GM23248 (cell line): Measurements from ENCODE around the gene BECN2. TPM values are rescaled to one million over a fixed set of nuclear protein-coding genes. Genes with fewer than 3 reads are reported as not detected.
A peak's percentile ranks its signal among the peaks of the same experiment; 100 is the strongest.

Experiments used
- DNase-seq: peaks from one replicate; pipeline ENCODE4 v3.0.0-alpha.2; 2015
- H2AFZ ChIP-seq: fragments of 200-600 bp; sonication (generic); 2 replicates; pipeline ENCODE4 v1.6.1; 2016; ENCODE audit warnings: antibody characterized with exemption
- H3F3A ChIP-seq: fragments of 200-600 bp; sonication (generic); 2 replicates; pipeline ENCODE4 v1.6.1; 2016; ENCODE audit warnings: mild to moderate bottlenecking, antibody characterized with exemption, mixed run types; ENCODE audit not compliant: insufficient read depth
- H3K27ac ChIP-seq: fragments of 200-600 bp; sonication (generic); 2 replicates; pipeline ENCODE4 v1.5.1; 2016; ENCODE audit warnings: mild to moderate bottlenecking
- H3K27me3 ChIP-seq: fragments of 200-600 bp; sonication (generic); replicated peaks from 2 replicates; pipeline ENCODE4 v1.6.1; 2016; ENCODE audit warnings: mild to moderate bottlenecking; ENCODE audit not compliant: insufficient read depth
- H3K36me3 ChIP-seq: fragments of 200-600 bp; sonication (generic); 2 replicates; pipeline ENCODE4 v1.6.1; 2016; ENCODE audit warnings: low read depth, mild to moderate bottlenecking
- H3K4me1 ChIP-seq: fragments of 200-600 bp; sonication (generic); 2 replicates; pipeline ENCODE4 v1.6.1; 2016; ENCODE audit warnings: mild to moderate bottlenecking; ENCODE audit not compliant: insufficient read depth
- H3K4me2 ChIP-seq: fragments of 200-600 bp; sonication (generic); one replicate; pipeline ENCODE4 v1.6.1; 2016; ENCODE audit warnings: mild to moderate bottlenecking; ENCODE audit not compliant: unreplicated experiment
- H3K4me3 ChIP-seq: fragments of 200-600 bp; sonication (generic); 2 replicates; pipeline ENCODE4 v1.5.1; 2016; ENCODE audit warnings: mild to moderate bottlenecking
- H3K79me2 ChIP-seq: fragments of 200-600 bp; sonication (generic); 2 replicates; pipeline ENCODE4 v1.6.1; 2016; ENCODE audit warnings: mild to moderate bottlenecking; ENCODE audit not compliant: insufficient read depth
- H3K9ac ChIP-seq: fragments of 200-600 bp; sonication (generic); 2 replicates; pipeline ENCODE4 v1.6.1; 2016; ENCODE audit warnings: mild to moderate bottlenecking
- H3K9me2 ChIP-seq: fragments of 200-600 bp; sonication (generic); 2 replicates; pipeline ENCODE4 v1.6.1; 2016; ENCODE audit warnings: mixed run types, mild to moderate bottlenecking, moderate library complexity; ENCODE audit not compliant: insufficient read depth
- H3K9me3 ChIP-seq: fragments of 200-600 bp; sonication (generic); one replicate; pipeline ENCODE4 v1.6.1; 2017; ENCODE audit warnings: low read depth
- H4K20me1 ChIP-seq: fragments of 200-600 bp; sonication (generic); 2 replicates; pipeline ENCODE4 v1.6.0; 2016; ENCODE audit not compliant: insufficient read depth
- EZH2 ChIP-seq: fragments of 200-600 bp; sonication (generic); IDR thresholded peaks from 2 replicates; pipeline ENCODE4 v1.6.1; 2018; ENCODE audit warnings: antibody characterized with exemption, mild to moderate bottlenecking; ENCODE audit not compliant: insufficient read depth, poor library complexity, severe bottlenecking
- EZH2phosphoT487 ChIP-seq: fragments of 200-600 bp; sonication (generic); IDR thresholded peaks from 2 replicates; pipeline ENCODE4 v1.6.1; 2018; ENCODE audit warnings: antibody characterized with exemption, moderate library complexity, mild to moderate bottlenecking, low read depth; ENCODE audit not compliant: insufficient read depth
- WGBS, 2 experiments: methylation state at CpG; one replicate each; pipeline ENCODE4 v1.1.6; 2015 to 2017; ENCODE audit warnings: low lambda C conversion rate in 2 of 2, low coverage in 1 of 2; ENCODE audit errors: missing lambda C conversion rate in 2 of 2; 5-methylcytosine and 5-hydroxymethylcytosine counted together
- in situ Hi-C: fragments of 300-500 bp; cut with MboI; formaldehyde crosslinking; loops from 2 replicates; pipeline ENCODE4 v1.15.0; 2020
- polyA plus RNA-seq: library from polyadenylated mRNA; unstranded; fragments of >200 nt; fragmentation: Nextera tagmentation; extraction: Ambion mirVana; gene quantifications from 2 replicates; pipeline ENCODE4 v1.2.1, GENCODE V29; 2016
- total RNA-seq: library from RNA; depleted of rRNA; stranded (reverse); fragments of >200 nt; shearing (Covaris generic); gene quantifications from 2 replicates; pipeline ENCODE4 v1.2.3, GENCODE V29; 2014; rRNA removed

Gene BECN2
- total and polyA plus RNA-seq, 2 experiments from 2014 or later, result not detected

GRCh38 chr1:242004751-242005495 lies 47.4 kb downstream of the BECN2 start:
- Histone ChIP-seq H3K9me2 (no peaks in the 10 kb centered on the region), H3K4me2 (no peak overlapping the region), H3K4me3 (no peak overlapping the region), H3F3A (peaks cover 11% of the 10 kb centered on the region; the same call in 1 of the 2 replicates), H3K9me3 (no peaks in the 10 kb centered on the region), H3K9ac (no peak overlapping the region), H2AFZ (no peak overlapping the region), H3K36me3 (no peaks in the 10 kb centered on the region), H3K27me3 (no peaks in the 10 kb centered on the region), H3K4me1 (peaks cover 26% of the 10 kb centered on the region), H4K20me1 (no peaks in the 10 kb centered on the region), H3K79me2 (no peaks in the 10 kb centered on the region), H3K27ac (no peak overlapping the region)
- 78 to 85% methylated on average over 5 of the region's 5 CpGs for WGBS, 2 experiments
- DNase-seq, result no peak
- in situ Hi-C loops, result loop anchor here (25.0 kb wide), 1 partner anchor 1307 kb away; no protein-coding TSS in a partner anchor
- no peak for TF ChIP-seq EZH2phosphoT487
- no peak for TF ChIP-seq EZH2

GRCh38 chr1:242005866-242006535 lies 48.4 kb downstream of the BECN2 start:
- no peaks in the 10 kb centered on the region for H3K9me2 ChIP-seq
- H3K9me3 ChIP-seq, result no peaks in the 10 kb centered on the region
- no peaks in the 10 kb centered on the region for H3K36me3 ChIP-seq
- in situ Hi-C loops, result loop anchor here (25.0 kb wide), 1 partner anchor 1306 kb away; no protein-coding TSS in a partner anchor
- H3K27me3 ChIP-seq, result no peaks in the 10 kb centered on the region
- no peak overlapping the region for H3K27ac ChIP-seq
- no peak overlapping the region for H3K9ac ChIP-seq
- H3F3A ChIP-seq, result peaks cover 11% of the 10 kb centered on the region; the same call in 1 of the 2 replicates
- no peak overlapping the region for H3K4me3 ChIP-seq
- no peaks in the 10 kb centered on the region for H4K20me1 ChIP-seq
- peaks cover 26% of the 10 kb centered on the region for H3K4me1 ChIP-seq
- peak; percentile 64 for DNase-seq
- no peak overlapping the region for H2AFZ ChIP-seq
- no peaks in the 10 kb centered on the region for H3K79me2 ChIP-seq
- 70 to 71% methylated on average over 5 of the region's 5 CpGs for WGBS, 2 experiments
- TF ChIP-seq EZH2phosphoT487 (no peak), EZH2 (no peak)
- no peak overlapping the region for H3K4me2 ChIP-seq

GRCh38 chr1:242006976-242007375 lies 49.4 kb downstream of the BECN2 start:
- Histone ChIP-seq H3K36me3 (no peaks in the 10 kb centered on the region), H4K20me1 (no peaks in the 10 kb centered on the region), H2AFZ (no peak overlapping the region), H3K4me2 (no peak overlapping the region), H3K9me3 (no peaks in the 10 kb centered on the region), H3K9ac (no peak overlapping the region), H3K4me3 (no peak overlapping the region), H3F3A (peaks cover 11% of the 10 kb centered on the region; the same call in 1 of the 2 replicates), H3K27ac (no peak overlapping the region), H3K27me3 (no peaks in the 10 kb centered on the region), H3K79me2 (no peaks in the 10 kb centered on the region), H3K4me1 (peaks cover 20% of the 10 kb centered on the region), H3K9me2 (no peaks in the 10 kb centered on the region)
- DNase-seq, result no peak
- in situ Hi-C loops, result loop anchor here (25.0 kb wide), 1 partner anchor 1305 kb away; no protein-coding TSS in a partner anchor
- WGBS, 2 experiments, result 70 to 72% methylated on average over 3 of the region's 3 CpGs
- TF ChIP-seq EZH2phosphoT487, result no peak

Other genes starting within 250 kb of the BECN2 start
- gene EXO1, start 109.6 kb upstream of the BECN2 start, total RNA-seq, result 6.2 and 14.2 TPM in 2 replicates
- 6.2 and 6.3 TPM in 2 replicates for gene EXO1, start 109.6 kb upstream of the BECN2 start, polyA plus RNA-seq
- not detected in 2 replicates for gene MAP1LC3C, start 41.3 kb downstream of the BECN2 start, total RNA-seq
- 0.36 TPM in 1 of 2 replicates, not detected in the other for gene MAP1LC3C, start 41.3 kb downstream of the BECN2 start, polyA plus RNA-seq